Fibroblast of gingiva (primary cell): Measurements from ENCODE around the gene USP16.
"Not testable (repeated sequence)": the region's sequence is repeated elsewhere in the genome, so short reads cannot be mapped to it uniquely, and the experiment has no call there.

Source experiments
- DNase-seq: peaks from one replicate; pipeline ENCODE4 v3.0.0-alpha.2; 2011; ENCODE audit warnings: low read depth

USP16 gene

GRCh38 chr21:29024474-29025327, at the start of gene USP16:
TSS of gene USP16 (plus strand) at chr21:29024668. CDS start at chr21:29027914, 3,246 bp downstream.
- DNase-seq = peak; percentile 100

GRCh38 chr21:28975397-28975796, 49.1 kb upstream of the USP16 start:
- DNase-seq = peak; percentile 98

- no peak for DNase-seq
Measured at GRCh38 chr21:28979092-28979491, 45.4 kb upstream of the USP16 start.

- DNase-seq = no peak
Measured at GRCh38 chr21:28982637-28983036, 41.8 kb upstream of the USP16 start.

GRCh38 chr21:28986677-28987076, 37.8 kb upstream of the USP16 start:
- DNase-seq = no peak

GRCh38 chr21:28988146-28988545, 36.3 kb upstream of the USP16 start:
- not testable (repeated sequence) for DNase-seq

- no peak for DNase-seq
Measured at GRCh38 chr21:28991861-28992525, 32.5 kb upstream of the USP16 start.

GRCh38 chr21:28992526-28993292, 31.8 kb upstream of the USP16 start, which contains the start of gene LTN1:
TSS of gene LTN1 (minus strand) at chr21:28992877. CDS start at chr21:28992805, 72 bp downstream.
- DNase-seq = peak; percentile 99

GRCh38 chr21:28993293-28993629, 31.2 kb upstream of the USP16 start:
- DNase-seq = no peak

- DNase-seq = peak; percentile 98
Measured at GRCh38 chr21:29002442-29003144, 21.9 kb upstream of the USP16 start.

GRCh38 chr21:29005696-29006095, 18.8 kb upstream of the USP16 start:
- DNase-seq = peak; percentile 37

GRCh38 chr21:29007135-29007534, 17.3 kb upstream of the USP16 start:
- no peak for DNase-seq

GRCh38 chr21:29007810-29008209, 16.7 kb upstream of the USP16 start:
- no peak for DNase-seq

GRCh38 chr21:29008367-29008766, 16.1 kb upstream of the USP16 start:
- DNase-seq = no peak

- not testable (repeated sequence) for DNase-seq
Measured at GRCh38 chr21:29011236-29011635, 13.2 kb upstream of the USP16 start.

GRCh38 chr21:29017639-29018237, 6.7 kb upstream of the USP16 start:
- DNase-seq = no peak

GRCh38 chr21:29018540-29018939, 5.9 kb upstream of the USP16 start:
- peak; percentile 12 for DNase-seq

GRCh38 chr21:29022166-29022565, 2.3 kb upstream of the USP16 start:
- no peak for DNase-seq

GRCh38 chr21:29025328-29025713, 853 bp downstream of the USP16 start:
- DNase-seq = peak; percentile 6

- DNase-seq = no peak
Measured at GRCh38 chr21:29029524-29029923, 5.1 kb downstream of the USP16 start.

GRCh38 chr21:29030909-29031308, 6.4 kb downstream of the USP16 start:
- DNase-seq = no peak

GRCh38 chr21:29033301-29033700, 8.8 kb downstream of the USP16 start:
- DNase-seq = no peak
